B cell (primary cell): ENCODE measurements around the gene POLE2. TPM values are rescaled to one million over a fixed set of nuclear protein-coding genes. Genes with fewer than 3 reads are reported as not detected.
A peak's percentile ranks its signal among the peaks of the same experiment; 100 is the strongest.
"Not testable (repeated sequence)": the region's sequence is repeated elsewhere in the genome, so short reads cannot be mapped to it uniquely, and the experiment has no call there.

Experiments
- ATAC-seq: fragments of 200-7000 bp; cut with Tn5 transposase; one replicate; pipeline ENCODE4 v1.10.0; 2021; ENCODE audit warnings: low read depth, mild to moderate bottlenecking, moderate number of reproducible peaks, moderate library complexity
- CTCF ChIA-PET: fragments of 350-600 bp; sonication (Branson Sonifier 250); formaldehyde crosslinking; loops from one replicate; lab custom pipeline; 2021; ENCODE audit warnings: antibody characterized with exemption, inconsistent platforms; lab: Charles Lee
- POLR2A ChIA-PET: fragments of 350-600 bp; sonication (Branson Sonifier 250); formaldehyde crosslinking; loops from one replicate; lab custom pipeline; 2021; ENCODE audit warnings: antibody characterized with exemption; lab: Charles Lee
- DNase-seq: peaks from one replicate; pipeline ENCODE4 v3.0.0; 2013
- H2AFZ ChIP-seq: 2 replicates; pipeline ENCODE4 v1.6.1; 2012; ENCODE audit warnings: mild to moderate bottlenecking, low read depth, low read length; ENCODE audit not compliant: insufficient read depth, poor library complexity, severe bottlenecking
- H3K27ac ChIP-seq, 2 donors: 1 replicate in 1 of 2; 2 replicates in 1 of 2; pipeline ENCODE4 v1.5.1; 2012 to 2013; ENCODE audit warnings: low read length in 2 of 2, mild to moderate bottlenecking in 2 of 2, moderate library complexity in 1 of 2
- H3K27me3 ChIP-seq, 4 experiments: fragments of 200-600 bp in 1 of 4; sonication (generic) in 1 of 4; replicated peaks in 1 of 4; 1 replicate in 2 of 4; 2 replicates in 2 of 4; pipeline versions ENCODE4 v1.6.1 to v1.7.0; 2013 to 2016; ENCODE audit warnings: low read length in 3 of 4, mild to moderate bottlenecking in 2 of 4, mixed read lengths in 1 of 4, moderate library complexity in 1 of 4; ENCODE audit not compliant: insufficient read depth in 4 of 4, control insufficient read depth in 3 of 4; ENCODE audit errors: control extremely low read depth in 1 of 4
- H3K36me3 ChIP-seq, 2 experiments: replicated peaks in 1 of 2; 1 replicate in 1 of 2; 2 replicates in 1 of 2; pipeline versions ENCODE4 v1.6.1 to v1.7.1; 2013; ENCODE audit warnings: low read length in 1 of 2; ENCODE audit not compliant: insufficient read depth in 2 of 2, control insufficient read depth in 1 of 2; ENCODE audit errors: control extremely low read depth in 1 of 2, extremely low read depth in 1 of 2
- H3K4me1 ChIP-seq, 2 donors: fragments of 200-600 bp in 1 of 2; sonication (generic) in 1 of 2; 1 replicate in 1 of 2; 2 replicates in 1 of 2; pipeline versions ENCODE4 v1.5.1 to v1.6.1; 2013 to 2017; ENCODE audit warnings: low read length in 2 of 2; ENCODE audit not compliant: control insufficient read depth in 2 of 2, insufficient read depth in 2 of 2
- H3K4me2 ChIP-seq: replicated peaks from 2 replicates; pipeline ENCODE3; 2012; ENCODE audit warnings: mild to moderate bottlenecking, low read depth, low read length; ENCODE audit not compliant: poor library complexity, severe bottlenecking
- H3K4me3 ChIP-seq, 5 experiments: fragments of 200-600 bp in 1 of 5; sonication (generic) in 1 of 5; 1 replicate in 3 of 5; 2 replicates in 2 of 5; pipeline versions ENCODE4 v1.5.1 to v1.7.0; 2011 to 2016; ENCODE audit warnings: low read length in 4 of 5, mild to moderate bottlenecking in 4 of 5, low read depth in 2 of 5, control low read depth in 1 of 5, moderate library complexity in 1 of 5; ENCODE audit not compliant: insufficient read depth in 1 of 5; ENCODE audit errors: control extremely low read depth in 1 of 5, extremely low read depth in 1 of 5
- H3K79me2 ChIP-seq: fragments of 200-600 bp; sonication (generic); one replicate; pipeline ENCODE4 v1.6.0; 2016; ENCODE audit warnings: low read length; ENCODE audit not compliant: control insufficient read depth, insufficient read depth
- H3K9ac ChIP-seq: fragments of 200-600 bp; sonication (generic); 2 replicates; pipeline ENCODE4 v1.6.1; 2017; ENCODE audit warnings: mild to moderate bottlenecking, low read length, moderate library complexity
- H3K9me3 ChIP-seq, 3 donors: one replicate each; pipeline versions ENCODE4 v1.6.1 to v1.7.1; 2013; ENCODE audit warnings: low read length in 2 of 3; ENCODE audit not compliant: control insufficient read depth in 2 of 3, insufficient read depth in 1 of 3; ENCODE audit errors: control extremely low read depth in 1 of 3
- H4K20me1 ChIP-seq: 2 replicates; pipeline ENCODE4 v1.6.0; 2012; ENCODE audit warnings: mild to moderate bottlenecking, low read length; ENCODE audit not compliant: insufficient read depth, control insufficient read depth, poor library complexity, severe bottlenecking
- H3K27ac Mint-ChIP-seq: one replicate; pipeline ENCODE4 v1.8.0; 2021; ENCODE audit warnings: mixed read lengths
- H3K27me3 Mint-ChIP-seq: one replicate; pipeline ENCODE4 v1.8.0; 2021; ENCODE audit warnings: mixed read lengths
- H3K4me1 Mint-ChIP-seq: one replicate; pipeline ENCODE4 v1.8.0; 2021; ENCODE audit warnings: mixed read lengths
- H3K4me3 Mint-ChIP-seq: one replicate; pipeline ENCODE4 v1.8.0; 2021; ENCODE audit warnings: mixed read lengths
- H3K9me3 Mint-ChIP-seq: one replicate; pipeline ENCODE4 v1.8.0; 2022; ENCODE audit warnings: mixed read lengths; ENCODE audit not compliant: insufficient read depth
- EZH2 ChIP-seq: IDR thresholded peaks from 2 replicates; pipeline ENCODE4 v1.6.1; 2012; ENCODE audit warnings: borderline replicate concordance, low read depth, mild to moderate bottlenecking, moderate library complexity, low read length; ENCODE audit not compliant: insufficient read depth, poor library complexity, severe bottlenecking
- WGBS: methylation state at CpG from one replicate; pipeline ENCODE4 v1.1.5; 2013; ENCODE audit warnings: missing lambda C conversion rate; ENCODE audit not compliant: insufficient coverage; 5-methylcytosine and 5-hydroxymethylcytosine counted together
- intact Hi-C: fragments of 100-400 bp; cut with micrococcal nuclease; formaldehyde crosslinking; loops from one replicate; pipeline ENCODE4 v1.10.0; 2022
- polyA minus RNA-seq: library from RNA; depleted of rRNA, polyadenylated mRNA; stranded (reverse); fragments of >200 nt; gene quantifications from 2 replicates; pipeline ENCODE4 v1.2.3, GENCODE V29; 2012
- polyA plus RNA-seq: library from polyadenylated mRNA; depleted of rRNA; stranded (reverse); fragments of >200 nt; gene quantifications from 2 replicates; pipeline ENCODE4 v1.2.3, GENCODE V29; 2012
- total RNA-seq, 2 donors: library from RNA; stranded (reverse); fragments of 120-200 nt in 1 of 2; gene quantifications; 1 replicate in 1 of 2; 2 replicates in 1 of 2; pipeline versions ENCODE4 v1.2.3 to v1.2.4, GENCODE V29; 2013 to 2022
- TF ChIP-seq, protein P1 (sequence below): fragments of 200-600 bp; IDR thresholded peaks from one replicate; pipeline ENCODE4 v1.8.0; 2022; ENCODE audit warnings: antibody characterized with exemption, mild to moderate bottlenecking

The POLE2 gene, protein sequence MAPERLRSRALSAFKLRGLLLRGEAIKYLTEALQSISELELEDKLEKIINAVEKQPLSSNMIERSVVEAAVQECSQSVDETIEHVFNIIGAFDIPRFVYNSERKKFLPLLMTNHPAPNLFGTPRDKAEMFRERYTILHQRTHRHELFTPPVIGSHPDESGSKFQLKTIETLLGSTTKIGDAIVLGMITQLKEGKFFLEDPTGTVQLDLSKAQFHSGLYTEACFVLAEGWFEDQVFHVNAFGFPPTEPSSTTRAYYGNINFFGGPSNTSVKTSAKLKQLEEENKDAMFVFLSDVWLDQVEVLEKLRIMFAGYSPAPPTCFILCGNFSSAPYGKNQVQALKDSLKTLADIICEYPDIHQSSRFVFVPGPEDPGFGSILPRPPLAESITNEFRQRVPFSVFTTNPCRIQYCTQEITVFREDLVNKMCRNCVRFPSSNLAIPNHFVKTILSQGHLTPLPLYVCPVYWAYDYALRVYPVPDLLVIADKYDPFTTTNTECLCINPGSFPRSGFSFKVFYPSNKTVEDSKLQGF
- total RNA-seq: 2.2 and 2.6 TPM in 2 replicates
- total RNA-seq (2013): 1.7 TPM
- polyA plus RNA-seq: 0.68 and 1.4 TPM in 2 replicates
- 1.1 and 1.2 TPM in 2 replicates for polyA minus RNA-seq

DNA sequence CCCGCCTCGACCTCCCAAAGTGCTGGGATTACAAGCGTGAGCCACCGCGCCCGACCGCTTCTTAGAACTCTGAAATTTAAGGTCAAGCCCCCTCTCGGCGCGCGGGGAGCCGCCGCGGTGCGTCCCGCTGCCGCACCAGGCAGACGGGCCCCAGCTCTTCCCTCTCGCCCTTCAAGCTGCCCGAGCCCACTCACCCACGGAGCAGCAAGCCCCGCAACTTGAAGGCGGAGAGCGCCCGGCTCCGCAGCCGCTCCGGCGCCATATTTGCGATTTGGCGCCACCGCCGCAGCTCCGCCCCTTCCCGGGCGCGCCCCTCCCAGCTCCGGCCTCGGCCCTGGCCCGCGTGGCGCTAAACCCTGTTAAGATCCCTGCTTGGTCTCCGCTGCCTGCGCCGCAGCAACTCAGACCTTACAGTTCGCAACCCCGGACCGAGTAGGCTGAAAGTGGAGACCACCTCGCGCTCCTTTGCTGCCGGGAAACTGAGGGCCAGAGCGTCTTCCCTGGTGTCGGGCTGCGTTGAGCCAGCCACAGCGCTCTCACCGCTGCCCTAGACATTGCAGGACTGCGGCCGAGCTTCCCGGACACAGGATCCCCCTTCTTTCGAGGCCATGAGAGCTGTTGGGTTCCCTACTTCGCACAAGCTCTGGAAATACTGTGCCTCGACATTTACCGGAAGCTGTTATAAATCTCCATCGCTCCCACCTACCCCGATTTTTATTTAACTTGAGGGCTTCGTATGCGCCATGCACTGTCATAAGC is at the start of gene POLE2:
Gene POLE2 (minus strand): TSS at position 273 of the 759 bp plus-strand sequence. CDS start 11 bp downstream, at position 262.
- Mint-ChIP-seq H3K4me3 (peak within 1 kb of the TSS; percentile 94), H3K4me1 (peaks cover 19% of the 10 kb centered on the region), H3K27ac (peak within 1 kb of the TSS; percentile 88), H3K27me3 (no peaks in the 10 kb centered on the region), H3K9me3 (no peaks in the 10 kb centered on the region)
- CTCF ChIA-PET: interaction anchor here (0.8 to 1.2 kb wide), 5 partner anchors 46 to 177 kb away, joined by 3 to 4 read pairs (median 3); partner anchors contain the start of genes KLHDC2, MGAT2 and RPL36AL
- H4K20me1 ChIP-seq: no peaks in the 10 kb centered on the region
- peak within 1 kb of the TSS; percentile 52 to 87 (median 72) for H3K4me3 ChIP-seq
- ATAC-seq (peak; percentile 78), DNase-seq (peak; percentile 84)
- peak within 1 kb of the TSS; percentile 94 for H2AFZ ChIP-seq
- WGBS: 3% methylated on average over 64 of the region's 67 CpGs
- H3K4me2 ChIP-seq: peak within 1 kb of the TSS; percentile 79
- H3K9ac ChIP-seq: peak within 1 kb of the TSS; percentile 65
- no peaks in the 10 kb centered on the region for H3K79me2 ChIP-seq
- TF ChIP-seq, protein P1, sequence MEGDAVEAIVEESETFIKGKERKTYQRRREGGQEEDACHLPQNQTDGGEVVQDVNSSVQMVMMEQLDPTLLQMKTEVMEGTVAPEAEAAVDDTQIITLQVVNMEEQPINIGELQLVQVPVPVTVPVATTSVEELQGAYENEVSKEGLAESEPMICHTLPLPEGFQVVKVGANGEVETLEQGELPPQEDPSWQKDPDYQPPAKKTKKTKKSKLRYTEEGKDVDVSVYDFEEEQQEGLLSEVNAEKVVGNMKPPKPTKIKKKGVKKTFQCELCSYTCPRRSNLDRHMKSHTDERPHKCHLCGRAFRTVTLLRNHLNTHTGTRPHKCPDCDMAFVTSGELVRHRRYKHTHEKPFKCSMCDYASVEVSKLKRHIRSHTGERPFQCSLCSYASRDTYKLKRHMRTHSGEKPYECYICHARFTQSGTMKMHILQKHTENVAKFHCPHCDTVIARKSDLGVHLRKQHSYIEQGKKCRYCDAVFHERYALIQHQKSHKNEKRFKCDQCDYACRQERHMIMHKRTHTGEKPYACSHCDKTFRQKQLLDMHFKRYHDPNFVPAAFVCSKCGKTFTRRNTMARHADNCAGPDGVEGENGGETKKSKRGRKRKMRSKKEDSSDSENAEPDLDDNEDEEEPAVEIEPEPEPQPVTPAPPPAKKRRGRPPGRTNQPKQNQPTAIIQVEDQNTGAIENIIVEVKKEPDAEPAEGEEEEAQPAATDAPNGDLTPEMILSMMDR: no peak
- TF ChIP-seq EZH2: no peak
- POLR2A ChIA-PET: interaction anchor here (1.7 kb wide), 1 partner anchor 80 kb away, joined by 6 read pairs; the partner anchor contains the start of gene KLHDC2
- peak within 1 kb of the TSS; percentile 42 to 56 for H3K27ac ChIP-seq
- H3K4me1 ChIP-seq: peaks cover 3 to 12% of the 10 kb centered on the region in 2 donors
- no peaks in the 10 kb centered on the region for H3K36me3 ChIP-seq
- intact Hi-C loops: loop anchor here (1.0 to 5.0 kb wide), 6 partner anchors 68 to 1409 kb away; partner anchors contain the start of genes DMAC2L, L2HGDH, MGAT2 and RPL36AL
- H3K27me3 ChIP-seq: no peaks in the 10 kb centered on the region
- H3K9me3 ChIP-seq: no peaks in the 10 kb centered on the region

DNA sequence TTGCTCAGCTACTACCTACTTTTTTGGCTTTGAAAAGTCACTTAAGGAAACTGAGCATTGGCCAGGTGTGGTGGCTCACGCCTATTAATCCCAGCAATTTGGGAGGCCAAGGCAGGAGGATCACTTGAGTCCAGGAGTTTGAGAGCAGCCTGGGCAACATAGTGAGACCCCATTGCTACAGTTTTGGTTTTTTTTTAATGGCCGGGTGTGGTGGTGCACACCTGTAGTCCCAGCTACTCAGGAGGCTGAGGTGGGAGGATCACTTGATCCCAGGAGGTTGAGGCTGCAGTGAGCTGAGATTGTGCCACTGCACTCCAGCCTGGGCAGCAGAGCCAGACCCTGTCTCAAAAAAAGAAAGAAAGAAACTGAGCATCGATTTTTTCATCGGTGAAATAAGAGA is 47.7 kb upstream of the POLE2 start:
- H3K4me2 ChIP-seq, H3K36me3 ChIP-seq, H3K9ac ChIP-seq, H3K4me3 ChIP-seq, DNase-seq, H3K4me1 Mint-ChIP-seq, POLR2A ChIA-PET, H3K4me1 ChIP-seq, H4K20me1 ChIP-seq, H3K79me2 ChIP-seq, ATAC-seq, intact Hi-C loops, H3K27ac Mint-ChIP-seq, H3K9me3 ChIP-seq, CTCF ChIA-PET, H3K27ac ChIP-seq, H3K4me3 Mint-ChIP-seq, H2AFZ ChIP-seq, H3K27me3 ChIP-seq, H3K9me3 Mint-ChIP-seq, H3K27me3 Mint-ChIP-seq: not testable (repeated sequence)
- WGBS: 67% methylated on average over 2 of the region's 4 CpGs
